ENCODE results near the gene CTNNAL1.

The CTNNAL1 gene

DNA sequence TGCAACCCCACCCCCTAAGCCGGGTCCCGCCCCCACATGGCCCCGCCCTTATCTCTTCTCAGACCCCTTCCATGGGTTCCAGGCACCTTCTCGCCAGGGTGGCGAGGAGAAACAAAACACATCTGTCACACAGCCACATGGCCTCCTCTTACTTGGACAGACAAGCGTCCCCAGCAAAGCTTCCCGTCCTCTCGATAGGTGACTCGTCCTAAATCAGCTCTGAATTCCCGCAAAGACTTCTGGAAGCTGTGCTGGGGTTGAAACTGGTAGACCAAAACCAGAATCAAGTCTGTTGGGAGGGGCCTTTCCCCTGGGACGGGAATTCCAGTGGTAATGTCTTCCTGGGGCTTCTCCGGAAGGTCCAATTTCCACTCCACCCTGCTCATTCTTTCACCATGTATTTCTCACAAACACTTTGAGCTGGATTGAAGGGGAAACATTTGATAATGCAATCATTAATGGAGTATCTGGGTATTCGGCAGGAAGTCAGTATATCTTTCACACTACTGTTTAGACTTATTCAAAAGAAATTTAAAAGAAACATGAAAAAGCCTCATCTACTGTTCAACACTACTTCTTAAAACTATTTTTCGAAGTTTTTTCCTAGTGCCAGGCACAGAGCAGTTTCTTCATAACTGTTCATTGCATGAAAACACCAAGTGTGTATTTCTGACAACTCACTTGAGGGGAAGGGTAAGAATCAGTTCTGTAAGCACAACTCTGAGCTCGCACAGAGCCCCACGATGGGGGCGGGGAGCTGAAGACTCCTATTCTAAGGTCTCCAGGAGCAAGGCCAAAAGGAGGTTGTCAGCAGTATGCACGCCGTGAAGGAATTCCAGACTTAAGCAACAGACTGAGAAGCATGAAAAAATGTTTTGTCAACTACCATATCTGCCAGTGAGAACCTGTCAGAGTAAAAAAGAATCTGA, 644 bp upstream of the CTNNAL1 start:
- peak overlapping the region; percentile 81 for H3K4me3 ChIP-seq (ENCODE audit: control insufficient read depth, low read depth, low read length)
- TF ChIP-seq, protein P1, sequence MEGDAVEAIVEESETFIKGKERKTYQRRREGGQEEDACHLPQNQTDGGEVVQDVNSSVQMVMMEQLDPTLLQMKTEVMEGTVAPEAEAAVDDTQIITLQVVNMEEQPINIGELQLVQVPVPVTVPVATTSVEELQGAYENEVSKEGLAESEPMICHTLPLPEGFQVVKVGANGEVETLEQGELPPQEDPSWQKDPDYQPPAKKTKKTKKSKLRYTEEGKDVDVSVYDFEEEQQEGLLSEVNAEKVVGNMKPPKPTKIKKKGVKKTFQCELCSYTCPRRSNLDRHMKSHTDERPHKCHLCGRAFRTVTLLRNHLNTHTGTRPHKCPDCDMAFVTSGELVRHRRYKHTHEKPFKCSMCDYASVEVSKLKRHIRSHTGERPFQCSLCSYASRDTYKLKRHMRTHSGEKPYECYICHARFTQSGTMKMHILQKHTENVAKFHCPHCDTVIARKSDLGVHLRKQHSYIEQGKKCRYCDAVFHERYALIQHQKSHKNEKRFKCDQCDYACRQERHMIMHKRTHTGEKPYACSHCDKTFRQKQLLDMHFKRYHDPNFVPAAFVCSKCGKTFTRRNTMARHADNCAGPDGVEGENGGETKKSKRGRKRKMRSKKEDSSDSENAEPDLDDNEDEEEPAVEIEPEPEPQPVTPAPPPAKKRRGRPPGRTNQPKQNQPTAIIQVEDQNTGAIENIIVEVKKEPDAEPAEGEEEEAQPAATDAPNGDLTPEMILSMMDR (IDR thresholded peaks at IDR 0.05; ENCODE audit: control insufficient read depth, insufficient read depth, low read depth, low read length, missing control alignments): no peak
- peak; percentile 45 for DNase-seq (ENCODE audit: low read depth)

DNA sequence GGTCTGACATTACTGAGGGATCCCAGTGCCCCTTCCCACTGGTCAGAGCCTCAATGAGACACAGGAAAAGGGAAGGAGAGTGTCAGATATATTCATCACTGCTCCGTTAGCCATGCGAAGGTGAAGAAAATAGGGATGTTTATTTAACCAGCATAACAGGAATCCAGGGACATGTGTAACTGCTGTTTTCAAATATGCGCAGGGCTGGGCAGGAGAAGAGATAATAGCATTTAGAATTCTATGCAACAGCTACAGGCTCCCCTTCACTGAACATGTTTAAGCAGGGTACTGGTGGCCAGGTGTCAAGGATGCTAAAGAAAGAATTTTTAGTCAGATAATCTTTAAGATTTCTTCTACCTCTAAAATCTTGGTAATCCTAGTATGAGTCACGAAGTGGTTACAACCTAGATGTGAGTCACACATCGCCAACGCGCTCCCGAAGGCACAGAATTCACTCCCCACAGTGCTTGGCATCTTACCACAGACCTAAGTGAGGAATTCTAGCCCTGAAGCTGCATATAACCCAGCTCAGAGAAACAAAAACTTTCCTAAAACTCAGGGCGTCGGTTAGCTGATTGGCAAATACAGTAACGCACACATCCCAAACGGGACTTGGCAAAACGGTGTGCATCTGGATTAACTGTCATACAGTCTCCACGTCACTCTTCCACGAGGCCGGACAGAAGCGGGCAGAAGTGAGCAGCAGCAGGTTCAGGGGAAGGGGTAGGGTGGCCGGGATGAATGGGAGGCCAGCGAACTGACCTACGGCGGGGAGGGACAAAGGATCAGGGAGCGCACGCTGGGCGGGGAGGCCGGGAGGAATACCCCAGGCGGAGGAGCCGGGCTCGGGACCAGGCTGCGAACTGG, 1.1 kb downstream of the CTNNAL1 start:
- DNase-seq (ENCODE audit: low read depth): peak; percentile 91
- TF ChIP-seq, protein P1 (IDR thresholded peaks at IDR 0.05; ENCODE audit: control insufficient read depth, insufficient read depth, low read depth, low read length, missing control alignments): no peak
- H3K4me3 ChIP-seq (ENCODE audit: control insufficient read depth, low read depth, low read length): peak overlapping the region; percentile 81

DNA sequence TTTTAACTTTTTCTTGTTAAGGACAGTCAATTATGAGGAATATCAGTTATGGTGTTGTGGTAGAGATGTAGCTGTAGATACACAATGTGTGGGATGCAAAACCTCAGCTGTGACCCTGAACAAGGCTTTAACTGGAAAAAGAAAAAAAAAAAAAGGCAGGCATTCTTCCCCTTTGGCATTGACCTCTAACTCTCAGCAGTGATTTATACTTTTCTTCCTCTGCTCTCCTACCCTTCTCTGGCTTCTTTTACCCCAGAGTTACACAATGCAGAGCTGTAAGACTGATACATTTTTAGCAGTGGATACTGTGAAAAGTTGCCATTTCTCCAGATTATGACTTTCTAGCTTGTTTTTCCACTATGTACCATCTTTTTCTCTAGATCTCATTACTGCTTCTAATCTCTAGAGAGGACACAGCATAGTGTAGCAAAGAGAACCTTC, 2.0 kb downstream of the CTNNAL1 start:
- H3K4me3 ChIP-seq (ENCODE audit: control insufficient read depth, low read depth, low read length): peak overlapping the region; percentile 81
- TF ChIP-seq, protein P1 (IDR thresholded peaks at IDR 0.05; ENCODE audit: control insufficient read depth, insufficient read depth, low read depth, low read length, missing control alignments): no peak
- DNase-seq (ENCODE audit: low read depth): no peak

DNA sequence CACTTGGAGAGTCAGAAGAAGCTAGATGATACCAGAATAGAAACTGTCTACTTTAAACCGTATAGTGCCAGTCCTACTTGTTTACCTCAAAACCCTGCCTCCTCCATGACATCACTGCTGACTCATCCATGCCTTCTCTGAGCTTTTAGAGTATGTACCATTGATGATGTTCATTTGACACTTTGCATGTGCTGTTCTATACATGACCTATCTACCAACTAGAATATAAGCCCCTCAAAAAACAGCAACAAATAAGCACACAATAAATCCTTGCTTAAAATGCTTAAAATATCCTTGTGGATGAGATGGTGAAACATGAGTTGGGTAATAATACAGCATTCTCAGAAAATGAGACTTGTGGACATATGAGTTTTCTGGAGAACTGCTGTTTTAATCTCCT, 2.6 kb downstream of the CTNNAL1 start:
- no peak overlapping the region for H3K4me3 ChIP-seq (ENCODE audit: control insufficient read depth, low read depth, low read length)
- DNase-seq (ENCODE audit: low read depth): no peak
- TF ChIP-seq, protein P1 (IDR thresholded peaks at IDR 0.05; ENCODE audit: control insufficient read depth, insufficient read depth, low read depth, low read length, missing control alignments): no peak

DNA sequence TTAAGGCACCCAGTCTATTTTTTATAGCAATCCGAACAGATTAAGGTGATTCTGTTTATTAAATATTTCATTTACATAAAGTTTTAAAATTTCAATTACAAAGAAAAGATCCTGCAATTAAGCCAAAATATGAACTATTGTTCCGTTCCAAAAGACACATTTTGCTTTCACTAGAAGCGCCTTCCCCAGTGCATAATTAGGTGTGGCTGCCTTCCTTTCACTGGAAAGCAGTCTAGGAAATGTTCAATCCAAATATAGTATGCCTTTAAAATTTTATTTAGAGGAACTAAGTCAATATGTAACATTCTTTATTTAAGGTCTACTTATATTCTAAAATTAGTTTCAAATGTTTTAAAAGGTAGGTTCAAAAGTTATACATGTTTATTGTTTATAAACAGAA, 7.6 kb downstream of the CTNNAL1 start:
- DNase-seq (ENCODE audit: low read depth): no peak
- TF ChIP-seq, protein P1 (IDR thresholded peaks at IDR 0.05; ENCODE audit: control insufficient read depth, insufficient read depth, low read depth, low read length, missing control alignments): no peak

DNA sequence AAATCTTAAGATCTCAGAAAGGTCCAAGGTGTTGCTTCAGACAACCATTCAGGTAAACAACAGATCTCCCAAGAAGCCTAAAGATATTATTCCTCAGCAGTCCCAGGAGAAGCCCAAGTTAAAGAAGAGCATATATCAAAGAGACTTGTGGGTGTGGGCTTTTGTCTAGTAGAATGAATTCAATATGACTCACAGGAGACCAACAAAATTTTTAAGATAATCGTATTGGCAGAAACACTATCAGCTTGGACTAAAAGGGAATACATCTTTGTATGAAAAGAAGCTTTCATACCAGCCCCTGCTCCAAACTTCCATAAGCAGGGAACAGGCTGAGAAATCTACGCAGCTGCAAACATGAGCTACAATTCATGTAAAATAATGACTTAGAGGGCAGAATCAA, 10.2 kb downstream of the CTNNAL1 start:
- no peak overlapping the region for H3K4me3 ChIP-seq (ENCODE audit: control insufficient read depth, low read depth, low read length)
- DNase-seq (ENCODE audit: low read depth): no peak
- TF ChIP-seq, protein P1 (IDR thresholded peaks at IDR 0.05; ENCODE audit: control insufficient read depth, insufficient read depth, low read depth, low read length, missing control alignments): no peak

More for the DNA sequence above, 7.6 kb downstream of the CTNNAL1 start:
- no peak overlapping the region for H3K4me3 ChIP-seq (ENCODE audit: control insufficient read depth, low read depth, low read length)

Data from AG09309 (cell line).